GM12865 (cell line): Measurements from ENCODE around the gene GPR4.
A peak's percentile ranks its signal among the peaks of the same experiment; 100 is the strongest.

Experiments
- DNase-seq: peaks from one replicate; pipeline ENCODE4 v3.0.0; 2010; ENCODE audit warnings: low read depth
- H3K4me3 ChIP-seq: 2 replicates; pipeline ENCODE4 v1.5.1; 2011; ENCODE audit warnings: mild to moderate bottlenecking, low read depth, low read length, control low read depth
- CTCF ChIP-seq: IDR thresholded peaks from 2 replicates; pipeline ENCODE4 v1.5.1; 2011; ENCODE audit warnings: low read length, control low read depth, low read depth, inconsistent platforms; ENCODE audit not compliant: insufficient read depth; ENCODE audit errors: missing control alignments

Gene GPR4

GRCh38 chr19:45587873-45588272 lies 14.1 kb downstream of the GPR4 start:
- no peak for DNase-seq
- no peak overlapping the region for H3K4me3 ChIP-seq
- TF ChIP-seq CTCF: no peak

GRCh38 chr19:45585158-45585577 lies 16.8 kb downstream of the GPR4 start:
- TF ChIP-seq CTCF: no peak
- H3K4me3 ChIP-seq: peak overlapping the region; percentile 66
- no peak for DNase-seq

- no peak for TF ChIP-seq CTCF
Observed at GRCh38 chr19:45584332-45585157, 17.5 kb downstream of the GPR4 start, which contains the start of gene OPA3. OPA3 (minus strand) TSS chr19:45584802; CDS start chr19:45584764, 38 bp downstream.

GRCh38 chr19:45581576-45581975 lies 20.4 kb downstream of the GPR4 start:
- DNase-seq: no peak
- TF ChIP-seq CTCF: no peak
- no peak overlapping the region for H3K4me3 ChIP-seq

More at GRCh38 chr19:45584332-45585157, 17.5 kb downstream of the GPR4 start, which contains the start of gene OPA3:
- peak; percentile 100 for DNase-seq
- peak within 1 kb of the TSS; percentile 83 for H3K4me3 ChIP-seq

GRCh38 chr19:45578861-45579260 lies 23.2 kb downstream of the GPR4 start:
- no peak for TF ChIP-seq CTCF
- DNase-seq: no peak
- H3K4me3 ChIP-seq: no peak overlapping the region

- peak; percentile 52 for DNase-seq
- no peak for TF ChIP-seq CTCF
- no peak overlapping the region for H3K4me3 ChIP-seq
Observed at GRCh38 chr19:45577111-45577905, 24.7 kb downstream of the GPR4 start.
